Trophoblast cell (in vitro differentiated cells and primary cell): ENCODE measurements around the gene TXLNG.

Source experiments
- DNase-seq, 2 donors: peaks; one replicate each; pipeline ENCODE4 v3.0.0-alpha.2; 2016
- H2AFZ ChIP-seq: 2 replicates; pipeline ENCODE4 v1.6.1; 2013; ENCODE audit warnings: low read length, moderate library complexity, mild to moderate bottlenecking; ENCODE audit not compliant: insufficient read depth, poor library complexity
- H2AK5ac ChIP-seq: 2 replicates; pipeline ENCODE4 v1.6.1; 2013; ENCODE audit warnings: mild to moderate bottlenecking, low read length
- H2BK120ac ChIP-seq: 2 replicates; pipeline ENCODE4 v1.6.1; 2013; ENCODE audit warnings: low read length, mild to moderate bottlenecking, moderate library complexity; ENCODE audit not compliant: insufficient read depth, poor library complexity
- H2BK12ac ChIP-seq: 2 replicates; pipeline ENCODE4 v1.6.1; 2013; ENCODE audit warnings: mild to moderate bottlenecking, low read length, moderate library complexity
- H2BK5ac ChIP-seq: 2 replicates; pipeline ENCODE4 v1.6.1; 2013; ENCODE audit warnings: low read length, low read depth, moderate library complexity, mild to moderate bottlenecking; ENCODE audit not compliant: poor library complexity
- H3K14ac ChIP-seq: 2 replicates; pipeline ENCODE4 v1.6.1; 2013; ENCODE audit warnings: mild to moderate bottlenecking, low read length
- H3K18ac ChIP-seq: 2 replicates; pipeline ENCODE4 v1.6.1; 2013; ENCODE audit warnings: mild to moderate bottlenecking, low read length
- H3K23ac ChIP-seq: 2 replicates; pipeline ENCODE4 v1.6.1; 2013; ENCODE audit warnings: low read length
- H3K27ac ChIP-seq: 2 replicates; pipeline ENCODE4 v1.5.1; 2013; ENCODE audit warnings: low read depth, mild to moderate bottlenecking, inconsistent platforms, low read length, moderate library complexity
- H3K27me3 ChIP-seq: 2 replicates; pipeline ENCODE4 v1.6.1; 2013; ENCODE audit warnings: inconsistent platforms, mild to moderate bottlenecking, low read length, moderate library complexity; ENCODE audit not compliant: insufficient read depth
- H3K36me3 ChIP-seq, 2 experiments: 1 replicate in 1 of 2; 2 replicates in 1 of 2; pipeline ENCODE4 v1.6.1; 2013; ENCODE audit warnings: low read length in 2 of 2, mild to moderate bottlenecking in 2 of 2, moderate library complexity in 1 of 2; ENCODE audit not compliant: insufficient read depth in 2 of 2, control insufficient read depth in 1 of 2
- H3K4ac ChIP-seq: 2 replicates; pipeline ENCODE4 v1.6.1; 2013; ENCODE audit warnings: low read depth, mild to moderate bottlenecking, low read length, moderate library complexity
- H3K4me1 ChIP-seq, 2 experiments: 1 replicate in 1 of 2; 2 replicates in 1 of 2; pipeline ENCODE4 v1.6.1; 2013; ENCODE audit warnings: low read length in 2 of 2, mild to moderate bottlenecking in 2 of 2, moderate library complexity in 1 of 2; ENCODE audit not compliant: insufficient read depth in 2 of 2, control insufficient read depth in 1 of 2
- H3K4me2 ChIP-seq: 2 replicates; pipeline ENCODE4 v1.6.1; 2013; ENCODE audit warnings: inconsistent platforms, mild to moderate bottlenecking, low read length, moderate library complexity
- H3K4me3 ChIP-seq: 2 replicates; pipeline ENCODE4 v1.5.1; 2013; ENCODE audit warnings: mild to moderate bottlenecking, low read depth, low read length, inconsistent platforms
- H3K79me1 ChIP-seq: one replicate; pipeline ENCODE4 v1.6.1; 2013; ENCODE audit warnings: low read length
- H3K79me2 ChIP-seq: 2 replicates; pipeline ENCODE4 v1.6.1; 2013; ENCODE audit warnings: low read length, mild to moderate bottlenecking; ENCODE audit not compliant: control insufficient read depth, insufficient read depth, poor library complexity
- H3K9ac ChIP-seq: 2 replicates; pipeline ENCODE4 v1.6.1; 2013; ENCODE audit warnings: mild to moderate bottlenecking, low read length
- H3K9me3 ChIP-seq: 2 replicates; pipeline ENCODE4 v1.6.1; 2013; ENCODE audit warnings: low read depth, mild to moderate bottlenecking, control low read depth, inconsistent platforms, low read length; ENCODE audit not compliant: insufficient read depth
- H4K12ac ChIP-seq: 2 replicates; pipeline ENCODE4 v1.6.1; 2013; ENCODE audit warnings: low read depth, mild to moderate bottlenecking, low read length, moderate library complexity
- H4K8ac ChIP-seq: 2 replicates; pipeline ENCODE4 v1.6.1; 2013; ENCODE audit warnings: low read depth, mild to moderate bottlenecking, low read length, moderate library complexity
- H4K91ac ChIP-seq: one replicate; pipeline ENCODE4 v1.6.1; 2013; ENCODE audit warnings: low read depth, mild to moderate bottlenecking, low read length, moderate library complexity
- WGBS: extraction: QIAGEN DNeasy Blood & Tissue Kit; methylation state at CpG from one replicate; pipeline ENCODE4 v1.1.7; 2013; ENCODE audit warnings: missing lambda C conversion rate; ENCODE audit not compliant: insufficient read length, insufficient coverage; ENCODE audit errors: extremely low coverage; 5-methylcytosine and 5-hydroxymethylcytosine counted together

Gene TXLNG

GRCh38 chrX:16838202-16839066, 52.2 kb downstream of the TXLNG start:
- no peak overlapping the region for H3K27ac ChIP-seq
- no peak overlapping the region for H2AFZ ChIP-seq
- H3K79me2 ChIP-seq = no peaks in the 10 kb centered on the region
- H3K27me3 ChIP-seq = no peaks in the 10 kb centered on the region
- H2BK12ac ChIP-seq = no peak overlapping the region
- no peak overlapping the region for H4K8ac ChIP-seq
- H4K12ac ChIP-seq = no peak overlapping the region
- H2BK5ac ChIP-seq = no peak overlapping the region
- no peak overlapping the region for H2AK5ac ChIP-seq
- WGBS = no CpG with 5 or more reads among the region's 11 CpGs
- no peak overlapping the region for H3K23ac ChIP-seq
- H3K9me3 ChIP-seq = no peaks in the 10 kb centered on the region
- no peaks in the 10 kb centered on the region for H3K79me1 ChIP-seq
- no peak overlapping the region for H2BK120ac ChIP-seq
- H3K4me3 ChIP-seq = no peak overlapping the region
- no peak overlapping the region for H3K9ac ChIP-seq
- H4K91ac ChIP-seq = no peak overlapping the region
- peaks cover 13 to 15% of the 10 kb centered on the region in 2 experiments for H3K36me3 ChIP-seq
- H3K4ac ChIP-seq = no peak overlapping the region
- H3K14ac ChIP-seq = no peak overlapping the region
- H3K18ac ChIP-seq = no peak overlapping the region
- no peak for DNase-seq
- peaks cover 5 to 10% of the 10 kb centered on the region in 2 experiments for H3K4me1 ChIP-seq
- H3K4me2 ChIP-seq = no peak overlapping the region

GRCh38 chrX:16839219-16839851, 53.1 kb downstream of the TXLNG start:
- Histone ChIP-seq H3K79me1 (no peaks in the 10 kb centered on the region), H3K4me1 (peaks cover 5 to 10% of the 10 kb centered on the region in 2 experiments), H2BK12ac (no peak overlapping the region), H2AFZ (no peak overlapping the region), H3K27me3 (no peaks in the 10 kb centered on the region), H3K27ac (no peak overlapping the region), H4K12ac (no peak overlapping the region), H2BK120ac (no peak overlapping the region), H3K4me2 (no peak overlapping the region), H3K36me3 (peaks cover 13 to 15% of the 10 kb centered on the region in 2 experiments), H3K23ac (no peak overlapping the region), H3K18ac (no peak overlapping the region), H3K9me3 (no peaks in the 10 kb centered on the region), H2BK5ac (no peak overlapping the region), H2AK5ac (no peak overlapping the region), H4K91ac (no peak overlapping the region), H4K8ac (no peak overlapping the region), H3K79me2 (no peaks in the 10 kb centered on the region), H3K14ac (no peak overlapping the region), H3K4ac (no peak overlapping the region), H3K4me3 (no peak overlapping the region), H3K9ac (no peak overlapping the region)
- DNase-seq = no peak
- WGBS = no CpG with 5 or more reads among the region's 5 CpGs

- H3K79me1 ChIP-seq = no peaks in the 10 kb centered on the region
- H2BK12ac ChIP-seq = no peak overlapping the region
- peaks cover 13 to 15% of the 10 kb centered on the region in 2 experiments for H3K36me3 ChIP-seq
- no peak overlapping the region for H3K18ac ChIP-seq
- H4K8ac ChIP-seq = no peak overlapping the region
- H3K4me2 ChIP-seq = no peak overlapping the region
- H2AFZ ChIP-seq = no peak overlapping the region
- no peak overlapping the region for H3K4me3 ChIP-seq
- H3K9me3 ChIP-seq = no peaks in the 10 kb centered on the region
- no peak overlapping the region for H4K12ac ChIP-seq
- H2BK5ac ChIP-seq = no peak overlapping the region
- no CpG with 5 or more reads among the region's 14 CpGs for WGBS
- peaks cover 5 to 10% of the 10 kb centered on the region in 2 experiments for H3K4me1 ChIP-seq
- no peak overlapping the region for H3K23ac ChIP-seq
- no peak overlapping the region for H2BK120ac ChIP-seq
- H3K27ac ChIP-seq = no peak overlapping the region
- no peak overlapping the region for H3K9ac ChIP-seq
- H3K27me3 ChIP-seq = no peaks in the 10 kb centered on the region
- H4K91ac ChIP-seq = no peak overlapping the region
- H3K4ac ChIP-seq = no peak overlapping the region
- H2AK5ac ChIP-seq = no peak overlapping the region
- no peaks in the 10 kb centered on the region for H3K79me2 ChIP-seq
- peak; percentile 47 to 66 for DNase-seq
- no peak overlapping the region for H3K14ac ChIP-seq
Measured at GRCh38 chrX:16839852-16840460, 53.7 kb downstream of the TXLNG start.

- no peaks in the 10 kb centered on the region for H3K79me2 ChIP-seq
- H4K8ac ChIP-seq = no peak overlapping the region
- WGBS = no CpG with 5 or more reads among the region's 3 CpGs
- H2BK120ac ChIP-seq = no peak overlapping the region
- H4K12ac ChIP-seq = no peak overlapping the region
- H3K23ac ChIP-seq = no peak overlapping the region
- H3K4me3 ChIP-seq = no peak overlapping the region
- no peak overlapping the region for H4K91ac ChIP-seq
- no peak overlapping the region for H2BK12ac ChIP-seq
- H3K9me3 ChIP-seq = no peaks in the 10 kb centered on the region
- no peak overlapping the region for H3K18ac ChIP-seq
- no peak overlapping the region for H3K4ac ChIP-seq
- H2BK5ac ChIP-seq = no peak overlapping the region
- H2AFZ ChIP-seq = no peak overlapping the region
- no peak overlapping the region for H3K9ac ChIP-seq
- DNase-seq = no peak
- H3K79me1 ChIP-seq = no peaks in the 10 kb centered on the region
- no peak overlapping the region for H3K4me2 ChIP-seq
- no peak overlapping the region for H3K14ac ChIP-seq
- no peaks in the 10 kb centered on the region for H3K27me3 ChIP-seq
- H3K4me1 ChIP-seq = peaks cover 5 to 10% of the 10 kb centered on the region in 2 experiments
- peaks cover 12 to 23% of the 10 kb centered on the region in 2 experiments for H3K36me3 ChIP-seq
- no peak overlapping the region for H2AK5ac ChIP-seq
- H3K27ac ChIP-seq = no peak overlapping the region
Measured at GRCh38 chrX:16842684-16843083, 56.4 kb downstream of the TXLNG start.
